Activated T-cell treated with anti-CD3 and anti-CD28 coated beads, Interleukin-2, amount 50 U/mL, for 48 hours (primary cell): ENCODE results near the gene TCF21.
"Not testable (repeated sequence)": the region's sequence is repeated elsewhere in the genome, so short reads cannot be mapped to it uniquely, and the experiment has no call there.

Experiments used
- DNase-seq, 2 experiments: peaks; one replicate each; pipeline ENCODE4 v3.0.0-alpha.2; 2020

TCF21 gene

GRCh38 chr6:133936352-133936751 lies 47.4 kb downstream of the TCF21 start:
- DNase-seq, result not testable (repeated sequence)

DNA sequence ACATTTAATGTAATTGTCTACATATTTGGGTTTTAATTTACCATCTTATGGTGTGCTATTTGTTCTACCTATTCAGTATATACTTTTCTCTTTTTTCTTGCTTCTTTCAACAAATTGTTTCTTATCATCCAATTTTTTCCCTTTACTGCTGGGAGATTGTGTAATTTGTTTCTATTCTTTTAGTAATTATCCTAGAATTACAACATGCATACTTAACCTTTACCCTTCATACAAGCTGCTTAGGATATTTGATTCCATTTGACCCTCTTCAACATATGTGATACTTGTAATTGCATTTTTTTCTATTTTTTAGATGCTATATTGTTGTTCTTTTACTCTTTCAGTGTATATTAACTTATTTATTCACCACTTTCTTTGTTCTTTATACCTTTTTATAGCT lies 49.0 kb downstream of the TCF21 start:
- no peak for DNase-seq

- no peak for DNase-seq
Measured at GRCh38 chr6:133938533-133938932, 49.6 kb downstream of the TCF21 start.

- DNase-seq, result no peak
Measured at GRCh38 chr6:133939778-133940667, 51.1 kb downstream of the TCF21 start.
